ENCODE measurements around the gene CDC37. TPM values are rescaled to one million over a fixed set of nuclear protein-coding genes. Genes with fewer than 3 reads are reported as not detected.

The CDC37 gene
- polyA plus RNA-seq, 2 of the 4 experiments (the other 2 are of a cell fraction): 152 to 214 TPM

DNA sequence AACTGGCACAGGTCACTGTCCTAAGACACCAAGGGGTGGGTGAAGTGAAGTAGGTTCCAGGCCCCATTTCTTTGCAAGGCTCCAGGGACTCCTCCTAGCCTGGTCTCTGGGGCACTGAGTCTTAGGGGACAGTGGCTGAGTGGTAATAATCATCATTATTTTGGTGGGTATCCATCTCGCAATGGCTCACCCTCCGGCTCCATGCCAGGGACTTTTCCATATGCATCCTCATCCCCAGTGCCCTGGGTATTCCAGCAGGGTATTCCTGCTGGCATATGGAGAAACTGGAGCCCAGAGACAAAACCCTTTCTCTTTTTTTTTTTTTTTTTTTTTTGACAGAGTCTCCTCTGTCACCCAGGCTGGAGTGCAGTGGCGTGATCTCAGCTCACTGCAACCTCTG lies 19.5 kb upstream of the CDC37 start:
- POLR2A ChIA-PET: no interaction called here
- Histone ChIP-seq H3K27ac (no peak overlapping the region), H3K4me2 (no peak overlapping the region), H3K4me1 (peaks cover 27% of the 10 kb centered on the region), H3K4me3 (no peak overlapping the region), H3K9me3 (no peaks in the 10 kb centered on the region)
- 85% methylated on average over 3 of the region's 3 CpGs for WGBS (ENCODE audit: missing lambda C conversion rate)
- FAIRE-seq (no peak), DNase-seq (ENCODE audit: low read depth in 1 of 2, low spot score in 1 of 2) (no peak), ATAC-seq (no peak)
- TF ChIP-seq EHMT2 (IDR thresholded peaks at IDR 0.05; ENCODE audit: low read depth) (no peak), RFX5 (IDR thresholded peaks at IDR 0.05) (no peak), BHLHE40 (IDR thresholded peaks at IDR 0.05; ENCODE audit: low read depth, low read length) (no peak), MAZ (IDR thresholded peaks at IDR 0.05; ENCODE audit: borderline replicate concordance, low read depth, low read length) (no peak), KDM5A (IDR thresholded peaks at IDR 0.05) (no peak), RAD21 (conservative IDR thresholded peaks at IDR 0.05 in 1 of 2, IDR thresholded peaks at IDR 0.05 in 1 of 2) (no peak), FOSL2 (IDR thresholded peaks at IDR 0.05) (no peak), FOSL2 (CRISPR knock-in tag; IDR thresholded peaks at IDR 0.05) (no peak)
- TF ChIP-seq, protein P1, sequence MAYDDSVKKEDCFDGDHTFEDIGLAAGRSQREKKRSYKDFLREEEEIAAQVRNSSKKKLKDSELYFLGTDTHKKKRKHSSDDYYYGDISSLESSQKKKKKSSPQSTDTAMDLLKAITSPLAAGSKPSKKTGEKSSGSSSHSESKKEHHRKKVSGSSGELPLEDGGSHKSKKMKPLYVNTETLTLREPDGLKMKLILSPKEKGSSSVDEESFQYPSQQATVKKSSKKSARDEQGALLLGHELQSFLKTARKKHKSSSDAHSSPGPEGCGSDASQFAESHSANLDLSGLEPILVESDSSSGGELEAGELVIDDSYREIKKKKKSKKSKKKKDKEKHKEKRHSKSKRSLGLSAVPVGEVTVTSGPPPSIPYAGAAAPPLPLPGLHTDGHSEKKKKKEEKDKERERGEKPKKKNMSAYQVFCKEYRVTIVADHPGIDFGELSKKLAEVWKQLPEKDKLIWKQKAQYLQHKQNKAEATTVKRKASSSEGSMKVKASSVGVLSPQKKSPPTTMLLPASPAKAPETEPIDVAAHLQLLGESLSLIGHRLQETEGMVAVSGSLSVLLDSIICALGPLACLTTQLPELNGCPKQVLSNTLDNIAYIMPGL (CRISPR knock-in tag; IDR thresholded peaks at IDR 0.05; ENCODE audit: borderline replicate concordance): no peak
- TF ChIP-seq, protein P2, sequence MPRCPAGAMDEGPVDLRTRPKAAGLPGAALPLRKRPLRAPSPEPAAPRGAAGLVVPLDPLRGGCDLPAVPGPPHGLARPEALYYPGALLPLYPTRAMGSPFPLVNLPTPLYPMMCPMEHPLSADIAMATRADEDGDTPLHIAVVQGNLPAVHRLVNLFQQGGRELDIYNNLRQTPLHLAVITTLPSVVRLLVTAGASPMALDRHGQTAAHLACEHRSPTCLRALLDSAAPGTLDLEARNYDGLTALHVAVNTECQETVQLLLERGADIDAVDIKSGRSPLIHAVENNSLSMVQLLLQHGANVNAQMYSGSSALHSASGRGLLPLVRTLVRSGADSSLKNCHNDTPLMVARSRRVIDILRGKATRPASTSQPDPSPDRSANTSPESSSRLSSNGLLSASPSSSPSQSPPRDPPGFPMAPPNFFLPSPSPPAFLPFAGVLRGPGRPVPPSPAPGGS (IDR thresholded peaks at IDR 0.05): no peak
- TF ChIP-seq, protein P3, sequence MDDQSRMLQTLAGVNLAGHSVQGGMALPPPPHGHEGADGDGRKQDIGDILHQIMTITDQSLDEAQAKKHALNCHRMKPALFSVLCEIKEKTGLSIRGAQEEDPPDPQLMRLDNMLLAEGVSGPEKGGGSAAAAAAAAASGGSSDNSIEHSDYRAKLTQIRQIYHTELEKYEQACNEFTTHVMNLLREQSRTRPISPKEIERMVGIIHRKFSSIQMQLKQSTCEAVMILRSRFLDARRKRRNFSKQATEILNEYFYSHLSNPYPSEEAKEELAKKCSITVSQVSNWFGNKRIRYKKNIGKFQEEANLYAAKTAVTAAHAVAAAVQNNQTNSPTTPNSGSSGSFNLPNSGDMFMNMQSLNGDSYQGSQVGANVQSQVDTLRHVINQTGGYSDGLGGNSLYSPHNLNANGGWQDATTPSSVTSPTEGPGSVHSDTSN (IDR thresholded peaks at IDR 0.05): no peak
- TF ChIP-seq, protein P4, sequence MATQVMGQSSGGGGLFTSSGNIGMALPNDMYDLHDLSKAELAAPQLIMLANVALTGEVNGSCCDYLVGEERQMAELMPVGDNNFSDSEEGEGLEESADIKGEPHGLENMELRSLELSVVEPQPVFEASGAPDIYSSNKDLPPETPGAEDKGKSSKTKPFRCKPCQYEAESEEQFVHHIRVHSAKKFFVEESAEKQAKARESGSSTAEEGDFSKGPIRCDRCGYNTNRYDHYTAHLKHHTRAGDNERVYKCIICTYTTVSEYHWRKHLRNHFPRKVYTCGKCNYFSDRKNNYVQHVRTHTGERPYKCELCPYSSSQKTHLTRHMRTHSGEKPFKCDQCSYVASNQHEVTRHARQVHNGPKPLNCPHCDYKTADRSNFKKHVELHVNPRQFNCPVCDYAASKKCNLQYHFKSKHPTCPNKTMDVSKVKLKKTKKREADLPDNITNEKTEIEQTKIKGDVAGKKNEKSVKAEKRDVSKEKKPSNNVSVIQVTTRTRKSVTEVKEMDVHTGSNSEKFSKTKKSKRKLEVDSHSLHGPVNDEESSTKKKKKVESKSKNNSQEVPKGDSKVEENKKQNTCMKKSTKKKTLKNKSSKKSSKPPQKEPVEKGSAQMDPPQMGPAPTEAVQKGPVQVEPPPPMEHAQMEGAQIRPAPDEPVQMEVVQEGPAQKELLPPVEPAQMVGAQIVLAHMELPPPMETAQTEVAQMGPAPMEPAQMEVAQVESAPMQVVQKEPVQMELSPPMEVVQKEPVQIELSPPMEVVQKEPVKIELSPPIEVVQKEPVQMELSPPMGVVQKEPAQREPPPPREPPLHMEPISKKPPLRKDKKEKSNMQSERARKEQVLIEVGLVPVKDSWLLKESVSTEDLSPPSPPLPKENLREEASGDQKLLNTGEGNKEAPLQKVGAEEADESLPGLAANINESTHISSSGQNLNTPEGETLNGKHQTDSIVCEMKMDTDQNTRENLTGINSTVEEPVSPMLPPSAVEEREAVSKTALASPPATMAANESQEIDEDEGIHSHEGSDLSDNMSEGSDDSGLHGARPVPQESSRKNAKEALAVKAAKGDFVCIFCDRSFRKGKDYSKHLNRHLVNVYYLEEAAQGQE (IDR thresholded peaks at IDR 0.05): no peak
- TF ChIP-seq, protein P5, sequence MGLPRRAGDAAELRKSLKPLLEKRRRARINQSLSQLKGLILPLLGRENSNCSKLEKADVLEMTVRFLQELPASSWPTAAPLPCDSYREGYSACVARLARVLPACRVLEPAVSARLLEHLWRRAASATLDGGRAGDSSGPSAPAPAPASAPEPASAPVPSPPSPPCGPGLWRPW (IDR thresholded peaks at IDR 0.05): no peak
- CTCF ChIA-PET: interaction anchor here (1.0 to 5.4 kb wide), 8 partner anchors 13 to 158 kb away, joined by 3 to 38 read pairs (median 6); partner anchors contain the start of genes CDC37 and ICAM1

DNA sequence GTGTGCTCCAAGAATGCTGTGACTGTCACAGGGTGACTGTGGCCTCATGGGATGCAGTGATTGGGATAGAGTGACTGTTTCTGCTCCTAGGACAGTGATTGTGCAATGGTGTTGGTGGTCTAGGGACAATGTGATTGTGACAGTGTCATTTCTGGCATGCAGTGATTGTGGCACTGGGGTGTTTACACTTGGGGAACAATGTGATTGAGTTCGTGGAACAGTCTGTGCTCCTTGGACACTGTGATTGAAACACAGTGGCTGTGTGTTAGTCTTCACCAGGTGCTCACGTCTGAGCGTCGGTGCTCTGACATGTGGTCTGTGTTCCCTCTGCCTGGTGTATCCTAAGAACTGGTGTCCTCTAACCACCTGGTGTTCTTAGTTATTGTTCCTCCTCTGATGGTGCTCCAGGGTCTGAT lies 18.7 kb upstream of the CDC37 start:
- no peak for FAIRE-seq

More for the DNA sequence above, 18.7 kb upstream of the CDC37 start:
- no peak overlapping the region for H3K4me2 ChIP-seq
- H3K4me1 ChIP-seq: peaks cover 33% of the 10 kb centered on the region
- H3K27ac ChIP-seq: no peak overlapping the region
- no peaks in the 10 kb centered on the region for H3K9me3 ChIP-seq
- ChIA-PET CTCF (interaction anchor here (0.8 to 2.6 kb wide), 10 partner anchors 8 to 295 kb away, joined by 3 to 16 read pairs (median 8); partner anchors contain the start of genes CDC37, DNM2 and ICAM1), POLR2A (no interaction called here)
- no peak for ATAC-seq
- no peak for DNase-seq (ENCODE audit: low read depth in 1 of 2, low spot score in 1 of 2)
- no peak for TF ChIP-seq ZC3H11A (IDR thresholded peaks at IDR 0.05)
- TF ChIP-seq EHF (CRISPR knock-in tag; IDR thresholded peaks at IDR 0.05): no peak
- TF ChIP-seq NFE2L2 (conservative IDR thresholded peaks at IDR 0.05; ENCODE audit: low read length): 0 out of 2 replicates have a peak, but pooled peaks have one; percentile 6
- no peak for TF ChIP-seq EHMT2 (IDR thresholded peaks at IDR 0.05; ENCODE audit: low read depth)
- TF ChIP-seq, protein P6, sequence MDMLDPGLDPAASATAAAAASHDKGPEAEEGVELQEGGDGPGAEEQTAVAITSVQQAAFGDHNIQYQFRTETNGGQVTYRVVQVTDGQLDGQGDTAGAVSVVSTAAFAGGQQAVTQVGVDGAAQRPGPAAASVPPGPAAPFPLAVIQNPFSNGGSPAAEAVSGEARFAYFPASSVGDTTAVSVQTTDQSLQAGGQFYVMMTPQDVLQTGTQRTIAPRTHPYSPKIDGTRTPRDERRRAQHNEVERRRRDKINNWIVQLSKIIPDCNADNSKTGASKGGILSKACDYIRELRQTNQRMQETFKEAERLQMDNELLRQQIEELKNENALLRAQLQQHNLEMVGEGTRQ (IDR thresholded peaks at IDR 0.05): no peak
- no peak for TF ChIP-seq POLR2AphosphoS2 (conservative IDR thresholded peaks at IDR 0.05; ENCODE audit: low read length)
- TF ChIP-seq CEBPB (IDR thresholded peaks at IDR 0.05): 0 out of 4 replicates have a peak, but pooled peaks of 1 of the 2 experiments have one; percentile 23
- WGBS (ENCODE audit: missing lambda C conversion rate): 79% methylated on average over 4 of the region's 4 CpGs
- no peak overlapping the region for H3K4me3 ChIP-seq
